GM21526 (cell line): ENCODE results near the gene GLP2R.

Experiments used
- ATAC-seq: cut with Tn5 transposase; IDR thresholded peaks from one replicate; pipeline ENCODE4 v1.9.1; 2021; ENCODE audit warnings: moderate library complexity; ENCODE audit not compliant: unreplicated experiment, low FRiP score

Gene GLP2R

DNA sequence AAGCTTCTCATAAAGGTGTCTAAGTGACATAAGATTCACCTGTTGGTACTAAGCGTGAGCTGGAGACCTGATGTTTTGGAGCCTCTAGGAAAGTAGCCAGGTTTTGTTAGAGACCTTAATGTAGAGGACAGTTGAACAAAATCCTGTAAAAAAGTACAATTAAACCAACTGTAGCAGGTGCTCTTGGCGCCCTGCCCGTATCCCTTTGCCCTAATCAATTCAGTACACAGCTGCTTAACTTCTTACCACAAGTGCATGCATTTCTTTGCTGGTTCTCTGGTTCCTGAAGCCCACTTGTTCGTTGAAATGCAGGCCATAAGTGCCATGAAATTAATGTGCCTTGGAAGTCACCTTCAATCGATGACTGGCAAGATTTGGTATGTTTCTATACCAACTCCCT lies 24.4 kb downstream of the GLP2R start:
- ATAC-seq, result no peak

DNA sequence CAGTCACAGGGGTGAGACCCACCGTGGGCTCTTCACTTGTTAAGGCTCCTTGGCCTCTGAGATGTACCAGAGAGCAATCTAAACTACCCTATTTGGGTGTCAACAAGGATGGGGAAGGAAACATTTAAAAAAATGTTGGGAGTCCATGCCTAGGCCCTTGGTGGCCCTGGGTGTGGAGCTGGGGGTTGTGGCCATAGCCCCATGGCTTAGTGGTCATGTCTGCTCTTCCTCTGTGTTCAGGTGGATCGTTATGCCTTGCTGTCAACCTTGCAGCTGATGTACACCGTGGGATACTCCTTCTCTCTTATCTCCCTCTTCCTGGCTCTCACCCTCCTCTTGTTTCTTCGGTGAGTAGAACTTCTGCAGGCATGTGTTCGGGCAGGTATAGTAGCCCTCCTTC lies 28.5 kb downstream of the GLP2R start:
- no peak for ATAC-seq

DNA sequence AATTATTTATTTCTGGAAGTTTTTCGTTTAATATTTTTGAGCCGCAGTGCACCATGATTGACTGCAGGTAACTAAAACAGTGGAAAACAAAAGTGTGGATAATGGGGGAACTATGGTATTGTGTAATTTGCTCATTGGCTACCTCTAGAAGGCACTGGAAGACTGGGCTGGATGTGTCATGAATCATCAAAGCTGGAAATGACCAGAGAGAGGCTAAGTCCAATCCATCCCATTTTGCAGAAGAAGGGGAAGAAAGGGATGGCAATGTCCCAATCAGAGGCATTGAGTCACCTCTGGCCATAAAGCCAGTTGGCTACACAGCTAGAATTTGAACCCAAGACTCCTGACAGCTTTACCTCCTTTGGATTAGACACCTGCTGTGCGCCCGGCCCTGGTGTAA lies 29.3 kb downstream of the GLP2R start:
- no peak for ATAC-seq

DNA sequence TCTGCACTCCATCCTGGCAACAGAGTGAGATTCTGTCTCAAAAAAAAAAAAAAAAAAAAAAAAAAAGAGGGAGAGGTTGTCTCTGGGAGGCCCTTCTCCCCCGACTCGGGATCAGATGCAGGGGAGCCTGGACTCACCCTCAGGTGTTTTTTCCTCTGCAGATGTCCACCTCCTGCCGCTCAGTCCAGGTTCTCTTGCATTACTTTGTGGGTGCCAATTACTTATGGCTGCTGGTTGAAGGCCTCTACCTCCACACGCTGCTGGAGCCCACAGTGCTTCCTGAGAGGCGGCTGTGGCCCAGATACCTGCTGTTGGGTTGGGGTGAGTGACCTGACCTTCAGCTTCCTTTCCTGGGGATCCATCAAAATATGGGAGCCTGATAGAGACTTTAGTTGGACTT lies 34.1 kb downstream of the GLP2R start:
- ATAC-seq, result no peak

DNA sequence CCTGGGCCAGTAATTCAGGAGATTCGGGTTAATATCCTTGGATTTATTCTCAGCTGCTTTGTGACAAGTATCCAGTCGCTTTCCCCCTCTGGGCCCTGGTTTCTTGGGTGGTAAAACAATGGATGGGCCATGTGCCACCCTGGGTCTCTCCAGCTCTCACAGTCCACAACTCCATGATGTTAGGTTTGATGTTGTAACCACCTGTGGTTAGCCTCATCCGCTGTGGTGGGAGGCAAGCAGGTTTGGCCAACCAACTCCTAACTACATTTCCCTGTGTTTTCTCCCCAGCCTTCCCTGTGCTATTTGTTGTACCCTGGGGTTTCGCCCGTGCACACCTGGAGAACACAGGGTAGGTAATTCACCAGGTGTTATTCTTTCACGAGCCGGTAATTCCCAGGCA lies 35.1 kb downstream of the GLP2R start:
- no peak for ATAC-seq

DNA sequence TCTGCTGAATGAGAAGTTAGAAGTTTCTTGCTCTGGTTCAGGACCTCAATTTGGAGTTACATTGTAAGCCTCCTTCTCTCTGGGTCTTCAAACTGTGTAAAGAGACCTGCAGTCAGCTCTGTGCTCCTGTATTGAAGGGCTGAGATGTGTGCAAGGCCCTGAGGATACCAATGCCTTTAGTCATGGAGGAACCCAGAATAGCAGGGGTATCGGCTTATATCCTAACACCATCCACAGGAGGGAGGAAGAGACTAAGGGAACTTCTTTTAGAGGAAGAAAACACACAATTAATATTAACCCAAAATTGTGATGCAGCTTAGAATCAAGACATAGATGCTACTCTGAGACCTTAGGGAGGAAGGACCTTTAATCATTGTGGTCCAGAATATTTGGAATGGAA lies 36.5 kb downstream of the GLP2R start:
- ATAC-seq, result no peak

DNA sequence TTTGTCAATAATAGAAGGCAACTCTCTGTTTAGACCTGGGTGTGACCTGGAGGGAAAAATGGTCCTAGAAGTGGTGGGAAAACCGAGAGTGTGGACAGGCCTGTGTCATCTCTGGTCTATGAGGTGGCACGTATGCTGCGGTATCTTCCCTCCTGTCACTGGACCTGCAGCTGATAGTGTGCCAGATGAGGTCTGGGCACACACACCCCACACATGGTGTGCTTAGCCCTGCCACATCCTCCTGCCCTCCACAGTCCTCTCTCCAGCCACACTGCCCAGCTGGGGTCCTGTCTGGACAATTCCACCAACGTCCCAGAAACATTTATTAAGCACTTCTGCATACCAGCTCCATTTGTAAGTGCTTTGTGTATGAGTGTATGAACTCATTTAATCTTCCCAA lies 37.2 kb downstream of the GLP2R start:
- ATAC-seq, result no peak

DNA sequence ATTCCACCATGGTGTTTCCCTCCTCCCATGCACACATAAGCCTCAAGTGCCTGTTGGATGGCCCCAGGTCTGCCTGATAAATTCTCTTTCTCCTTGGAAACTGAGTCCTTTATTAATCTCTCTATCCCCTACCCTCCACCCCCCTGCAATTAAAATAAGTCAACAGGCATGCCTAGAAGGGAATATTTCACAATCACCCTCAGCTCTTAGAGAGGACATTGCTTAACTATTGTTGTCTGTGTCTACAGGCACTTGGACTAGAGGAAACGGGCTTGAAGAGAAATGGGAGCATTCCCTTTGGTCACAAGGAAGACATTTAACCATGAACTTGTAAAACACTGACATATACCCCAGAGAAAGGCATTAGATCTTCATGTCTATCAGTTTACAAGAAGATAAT lies 39.9 kb downstream of the GLP2R start:
- ATAC-seq, result no peak

DNA sequence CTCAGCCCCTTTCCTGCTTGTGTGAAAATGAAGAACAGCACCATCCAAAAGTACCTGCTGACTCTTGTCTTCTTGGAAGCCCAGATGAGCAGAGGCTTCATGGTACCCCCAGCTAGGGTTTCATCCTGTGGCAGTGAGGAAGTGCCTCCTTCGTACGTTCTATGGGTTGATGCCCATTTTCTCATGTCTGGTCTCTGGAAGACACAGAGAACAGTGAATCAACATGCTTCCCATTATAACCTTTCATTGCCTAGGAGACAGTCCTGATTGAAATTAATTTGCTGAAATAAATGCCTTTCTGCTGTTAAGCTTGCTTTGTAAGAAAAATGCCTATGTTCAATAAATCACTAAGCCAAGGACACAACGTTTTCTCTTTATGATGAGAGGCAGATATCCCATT lies 42.8 kb downstream of the GLP2R start:
- no peak for ATAC-seq

DNA sequence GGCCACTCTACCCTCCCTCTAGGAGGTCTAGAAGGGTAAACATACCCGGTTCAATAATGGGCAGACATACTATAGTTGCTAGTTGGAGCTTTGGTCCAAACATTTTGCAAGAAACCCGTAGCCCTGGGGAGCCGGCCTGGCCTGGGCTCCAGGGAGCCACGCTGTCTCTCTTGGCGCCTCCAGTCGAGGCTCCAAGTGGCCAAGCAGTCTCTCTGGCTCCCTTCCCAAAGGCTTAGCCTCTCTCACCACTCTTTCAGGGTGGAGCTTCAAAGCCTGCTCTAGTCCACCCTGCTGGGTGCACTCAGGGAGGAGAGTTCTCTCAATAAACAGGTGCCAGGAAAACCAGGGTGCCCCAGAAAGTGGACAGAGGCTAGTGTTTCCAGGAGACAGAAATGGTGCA lies 47.1 kb downstream of the GLP2R start:
- ATAC-seq, result no peak

DNA sequence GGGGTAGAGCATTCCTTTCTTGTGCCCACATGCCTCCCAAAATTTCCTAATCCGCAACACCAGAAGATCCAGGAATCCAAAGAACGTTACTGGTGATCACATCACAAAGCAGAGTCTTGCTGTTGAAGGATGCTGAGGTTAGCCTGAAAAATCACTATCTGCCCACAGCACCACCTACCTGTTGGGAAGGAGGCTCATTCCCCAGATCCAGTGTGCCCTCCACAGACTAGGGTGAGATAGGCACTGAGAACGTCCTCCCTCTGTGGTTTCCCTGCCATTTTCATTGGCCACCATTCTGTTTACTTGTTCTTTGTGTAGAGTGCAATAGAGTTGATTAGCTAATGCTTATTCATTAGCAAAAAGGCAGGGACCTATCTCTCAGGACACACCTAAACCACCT lies 49.0 kb downstream of the GLP2R start:
- ATAC-seq, result no peak

DNA sequence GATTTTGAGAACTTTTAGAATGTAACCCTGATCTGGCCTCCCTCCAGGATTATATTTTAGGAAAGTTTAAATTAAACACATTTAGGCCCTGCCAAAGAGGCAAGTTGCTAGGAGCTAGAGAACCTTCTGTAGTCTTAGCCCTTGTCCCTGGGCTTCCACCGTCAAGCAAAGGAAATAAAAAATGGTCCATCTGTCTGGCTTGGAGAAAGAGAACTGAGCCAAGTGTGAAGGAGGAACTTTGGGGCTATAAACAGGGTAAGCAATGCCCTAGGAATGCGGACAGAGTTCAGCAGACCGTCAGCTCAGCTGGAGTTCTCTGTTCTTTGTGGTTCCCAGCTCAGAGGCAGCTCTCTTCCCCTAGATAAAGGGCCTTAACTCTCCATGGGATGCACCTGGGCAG lies 49.7 kb downstream of the GLP2R start:
- no peak for ATAC-seq

DNA sequence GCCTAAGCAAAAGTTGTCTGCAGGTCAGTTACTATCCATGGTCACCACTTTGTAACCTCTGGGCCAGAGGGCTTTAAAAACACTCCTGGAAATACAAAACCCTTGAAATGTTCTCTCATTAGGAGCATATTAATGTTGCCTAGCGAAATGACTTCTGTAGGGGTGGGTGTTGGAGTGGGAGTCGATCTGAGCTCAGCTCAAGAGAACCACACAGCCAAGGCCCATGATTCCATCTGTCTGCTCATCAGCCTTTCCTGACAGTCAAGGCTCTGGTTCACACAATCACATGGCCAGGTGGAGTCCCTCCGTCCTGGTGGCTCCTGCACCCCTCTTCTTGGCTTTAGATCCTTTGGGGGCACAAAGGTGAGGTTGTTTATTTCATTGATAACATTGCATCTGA lies 52.6 kb downstream of the GLP2R start:
- no peak for ATAC-seq

DNA sequence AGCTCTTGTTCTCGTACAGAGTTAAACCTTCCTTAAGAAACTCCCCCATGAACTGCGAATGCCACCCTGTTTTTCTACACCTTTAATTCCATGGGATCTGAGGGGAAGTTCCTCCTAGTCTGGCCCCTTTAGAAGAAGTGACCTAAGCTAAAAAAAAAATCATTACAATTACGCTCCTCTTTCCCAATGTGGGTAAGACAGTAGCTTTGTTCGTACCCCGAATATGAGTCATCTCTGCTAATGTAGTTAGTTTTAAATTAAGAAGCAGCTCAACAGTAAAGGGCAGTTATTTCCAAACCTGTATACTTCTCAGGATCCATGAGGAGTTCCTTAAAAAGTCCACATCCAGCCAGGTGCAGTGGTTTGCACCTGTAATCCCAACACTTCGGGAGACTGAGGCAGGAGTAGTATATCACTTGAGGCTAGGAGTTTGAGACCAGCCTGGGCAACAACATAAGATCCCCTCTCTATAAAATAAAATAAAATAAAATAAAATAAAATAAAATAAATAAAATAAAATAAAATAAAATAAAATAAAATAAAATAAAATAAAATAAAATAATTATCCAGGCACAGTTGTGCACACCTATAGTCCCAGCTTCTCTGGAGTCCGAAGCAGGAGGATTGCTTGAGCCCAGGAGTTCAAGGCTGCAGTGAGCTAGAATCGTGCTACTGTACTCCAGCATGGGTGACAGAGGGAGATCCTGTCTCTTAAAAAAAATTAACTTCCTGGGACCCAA lies 53.2 kb downstream of the GLP2R start:
- ATAC-seq, result no peak

DNA sequence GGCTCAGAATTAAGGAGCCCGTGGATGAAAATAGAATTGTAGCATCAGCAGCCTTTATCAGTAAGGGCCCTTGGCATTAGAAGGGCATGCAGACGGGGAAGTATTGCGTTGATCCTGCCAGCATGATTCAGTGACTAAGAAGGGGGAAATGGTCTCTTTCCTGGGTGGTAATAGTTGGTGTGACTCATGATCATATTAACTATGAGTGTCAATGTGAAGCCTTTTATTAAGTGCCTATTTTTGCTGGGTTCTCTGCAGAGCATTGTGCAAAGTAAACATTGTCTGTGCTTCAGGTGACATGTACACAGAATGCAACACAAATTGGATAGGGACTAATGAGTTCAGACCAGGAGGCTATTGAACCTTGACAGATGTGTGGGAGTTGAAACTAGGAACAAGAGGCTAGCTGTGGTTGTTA lies 54.9 kb downstream of the GLP2R start:
- no peak for ATAC-seq

DNA sequence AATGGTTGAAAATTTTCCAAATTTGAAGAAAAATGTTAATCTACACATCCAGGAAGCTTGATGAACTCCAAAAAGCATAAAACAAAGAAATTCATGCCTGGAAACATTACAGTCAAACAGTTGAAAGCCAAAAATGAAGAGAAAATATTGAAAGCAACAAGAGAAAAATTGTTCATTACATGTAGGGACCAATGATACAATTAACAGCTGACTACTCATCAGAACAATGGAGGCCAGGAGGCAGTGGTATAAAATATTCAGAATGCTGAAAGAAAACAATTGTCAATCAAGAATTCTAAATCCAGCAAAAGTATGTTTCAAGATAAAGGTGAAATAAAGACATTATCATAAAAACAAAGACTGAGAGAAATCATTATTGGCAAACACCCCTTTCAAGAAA lies 57.7 kb downstream of the GLP2R start:
- ATAC-seq, result no peak

DNA sequence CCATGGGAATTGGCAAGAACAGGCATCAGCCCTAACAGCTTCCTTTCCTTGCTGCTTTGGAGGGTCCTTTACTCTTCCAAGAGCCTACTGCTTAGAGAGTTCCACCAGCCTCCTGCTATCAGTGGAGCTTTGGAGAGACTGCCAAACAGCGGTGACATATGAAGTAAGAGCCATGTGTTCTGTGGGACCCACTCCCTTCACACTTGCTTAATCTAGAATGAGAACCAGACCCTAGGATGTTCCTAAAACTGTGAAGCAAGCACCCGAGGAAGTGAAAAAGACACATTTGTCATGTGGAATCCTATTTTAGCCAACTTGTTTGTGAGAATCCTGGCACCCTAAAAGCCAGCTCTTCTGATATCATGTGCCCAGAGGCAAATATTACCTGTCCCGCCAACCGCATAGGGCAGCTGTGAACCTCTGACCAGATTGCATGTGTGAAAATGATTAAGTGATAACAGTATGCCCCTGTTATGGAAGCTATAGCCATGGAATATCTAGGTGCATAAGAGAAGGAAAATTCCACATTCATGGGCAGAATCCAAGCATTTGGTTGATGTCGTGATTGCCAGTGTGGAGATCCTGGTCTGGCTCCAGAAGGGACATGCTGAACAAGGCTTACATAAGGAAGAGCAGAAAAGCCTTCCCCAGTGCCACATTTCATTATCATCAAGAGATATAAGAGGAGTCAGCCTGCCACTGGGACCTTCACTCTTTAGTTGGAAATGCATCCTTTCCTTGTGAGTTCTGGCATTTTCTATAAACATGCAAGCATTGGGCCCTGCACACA lies 60.6 kb downstream of the GLP2R start:
- ATAC-seq, result no peak

DNA sequence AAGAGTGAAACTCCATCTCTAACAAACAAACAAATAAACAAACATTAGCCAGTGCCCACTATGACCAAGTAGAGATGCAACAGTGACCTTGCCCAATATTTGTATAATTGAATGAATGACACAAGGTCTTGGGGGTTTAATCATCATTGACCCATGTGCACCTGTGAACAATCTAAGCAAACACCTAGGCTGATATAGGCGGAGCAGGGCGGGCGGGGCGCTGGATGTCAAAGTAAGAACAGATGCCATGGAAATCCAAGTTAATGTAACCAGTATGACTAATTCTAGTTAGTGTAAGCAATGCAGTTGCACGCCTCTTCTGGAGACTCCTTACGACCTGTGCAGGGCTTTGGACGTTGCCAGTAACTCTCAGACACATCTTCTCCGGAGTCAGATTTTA lies 61.8 kb downstream of the GLP2R start:
- no peak for ATAC-seq

DNA sequence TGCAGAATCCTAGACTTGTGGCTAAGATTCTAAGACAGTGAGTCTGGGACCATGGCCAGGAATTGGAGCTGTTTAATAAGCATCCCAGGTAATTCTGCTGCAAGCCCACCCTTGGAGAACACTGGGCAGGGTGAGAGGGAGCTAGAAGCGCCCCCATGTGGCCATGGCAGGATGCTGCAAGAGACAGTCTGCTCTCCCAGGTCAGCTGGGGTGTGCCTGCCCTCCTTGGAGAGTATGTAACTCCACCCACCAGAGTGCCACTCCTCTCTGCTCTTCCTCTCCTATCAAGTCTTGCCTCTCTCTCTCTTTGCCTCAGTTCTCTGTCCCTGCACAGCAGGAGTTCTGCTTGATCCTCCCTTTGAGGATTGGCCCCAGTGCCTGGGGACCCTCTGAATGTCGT lies 64.4 kb downstream of the GLP2R start:
- peak; percentile 55 for ATAC-seq

DNA sequence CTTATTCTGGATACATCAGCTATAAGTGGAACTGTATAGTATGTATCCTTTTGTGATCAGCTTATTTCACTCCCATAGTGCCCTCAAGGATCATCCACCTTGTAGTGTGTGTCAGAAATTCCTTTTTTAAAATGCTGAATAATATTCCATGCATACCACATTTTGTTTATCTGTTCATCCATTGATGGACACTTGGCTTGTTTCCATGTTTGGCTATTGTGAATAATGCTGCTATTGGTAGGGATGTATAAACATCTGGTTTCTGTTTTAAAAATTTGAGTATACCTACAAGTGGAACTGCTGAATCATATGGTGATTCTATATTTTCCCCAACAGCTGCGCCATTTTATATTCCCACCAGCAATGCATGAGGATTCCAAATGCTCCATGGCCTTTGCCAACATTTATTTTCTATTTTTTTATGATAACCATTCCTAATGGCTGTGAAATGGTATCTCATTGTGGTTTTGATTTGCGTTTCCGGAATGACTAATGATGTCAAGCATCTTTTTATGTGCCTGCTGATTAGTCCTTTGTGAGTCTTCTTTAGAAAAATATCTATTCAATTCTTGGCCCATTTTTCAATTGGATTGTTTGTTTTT lies 67.8 kb downstream of the GLP2R start:
- no peak for ATAC-seq

DNA sequence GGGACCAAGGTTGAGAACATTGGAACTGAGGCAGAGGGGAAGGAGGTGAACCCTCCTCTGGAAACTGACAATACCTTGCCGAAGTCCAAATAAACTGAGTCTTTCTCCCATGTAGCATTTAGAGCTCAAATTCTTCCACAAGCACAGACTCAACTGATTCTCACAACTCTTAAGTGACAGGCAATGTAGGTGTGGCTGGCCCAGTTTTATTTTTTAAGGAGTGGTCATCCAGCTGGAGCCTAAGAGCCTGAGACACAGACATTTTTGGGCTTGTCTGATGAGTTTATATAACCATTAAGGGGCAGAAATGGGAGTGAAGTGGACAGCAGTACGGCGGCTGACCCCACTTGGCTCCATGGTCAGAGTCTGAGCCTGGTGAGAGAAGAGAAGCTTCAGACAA lies 68.5 kb downstream of the GLP2R start:
- no peak for ATAC-seq

DNA sequence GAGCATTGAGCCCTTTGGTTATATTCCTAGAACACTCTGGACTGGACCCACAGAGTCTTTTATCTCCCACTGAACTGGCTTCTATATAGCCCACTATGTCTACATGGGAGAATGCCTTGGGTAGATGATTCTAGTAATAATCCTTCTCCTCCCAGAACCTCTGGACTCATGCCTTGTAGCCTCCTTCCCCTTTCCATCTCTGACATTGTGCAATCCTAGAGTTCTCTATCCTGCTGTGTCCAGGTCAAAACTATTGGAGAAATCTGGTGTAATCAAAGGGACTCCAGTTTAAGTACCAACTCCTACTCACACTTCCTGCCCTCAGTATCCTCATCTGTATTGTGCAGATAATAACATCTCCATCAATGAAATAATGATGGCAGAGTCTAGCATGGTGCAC lies 70.2 kb downstream of the GLP2R start:
- ATAC-seq, result no peak
